Measurements from ENCODE around the gene HOXD8. TPM values are rescaled to one million over a fixed set of nuclear protein-coding genes. Genes with fewer than 3 reads are reported as not detected.

The HOXD8 gene
- polyA plus RNA-seq, 4 donors = 0.89 to 7.3 (median 3.6) TPM

DNA sequence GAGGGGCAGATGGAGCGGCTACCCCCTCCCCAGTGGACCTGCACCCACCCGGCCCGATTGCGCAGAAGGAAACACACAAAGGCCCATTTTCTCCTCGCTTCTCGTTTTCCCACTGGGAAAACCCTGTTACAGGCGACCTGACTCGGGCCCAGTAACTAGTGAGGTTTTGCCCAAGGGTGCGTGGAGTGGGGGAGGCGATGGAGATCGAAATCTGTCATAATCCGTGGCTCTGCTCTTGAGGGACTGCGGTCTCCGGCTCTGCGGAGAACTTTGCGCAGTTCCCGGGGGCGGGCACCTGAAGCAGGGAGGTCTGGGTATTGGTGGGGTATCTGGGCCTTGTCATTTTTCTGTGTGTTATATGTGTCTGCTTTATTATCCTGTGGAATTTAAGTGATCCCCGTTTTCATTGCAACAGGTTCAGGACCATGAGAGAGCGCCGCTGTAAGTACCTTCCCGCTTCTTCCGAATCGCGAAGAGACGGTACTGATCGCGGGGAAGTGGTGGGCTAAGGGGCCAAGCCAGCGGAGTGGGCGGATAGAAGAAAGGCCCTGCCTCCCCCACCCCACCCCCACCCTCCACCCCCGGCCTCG lies 17.8 kb downstream of the HOXD8 start:
- no peak overlapping the region for H3K27ac ChIP-seq (ENCODE audit: low read depth in 1 of 3, low read length in 2 of 3)
- DNase-seq = no peak
- FAIRE-seq = no peak

DNA sequence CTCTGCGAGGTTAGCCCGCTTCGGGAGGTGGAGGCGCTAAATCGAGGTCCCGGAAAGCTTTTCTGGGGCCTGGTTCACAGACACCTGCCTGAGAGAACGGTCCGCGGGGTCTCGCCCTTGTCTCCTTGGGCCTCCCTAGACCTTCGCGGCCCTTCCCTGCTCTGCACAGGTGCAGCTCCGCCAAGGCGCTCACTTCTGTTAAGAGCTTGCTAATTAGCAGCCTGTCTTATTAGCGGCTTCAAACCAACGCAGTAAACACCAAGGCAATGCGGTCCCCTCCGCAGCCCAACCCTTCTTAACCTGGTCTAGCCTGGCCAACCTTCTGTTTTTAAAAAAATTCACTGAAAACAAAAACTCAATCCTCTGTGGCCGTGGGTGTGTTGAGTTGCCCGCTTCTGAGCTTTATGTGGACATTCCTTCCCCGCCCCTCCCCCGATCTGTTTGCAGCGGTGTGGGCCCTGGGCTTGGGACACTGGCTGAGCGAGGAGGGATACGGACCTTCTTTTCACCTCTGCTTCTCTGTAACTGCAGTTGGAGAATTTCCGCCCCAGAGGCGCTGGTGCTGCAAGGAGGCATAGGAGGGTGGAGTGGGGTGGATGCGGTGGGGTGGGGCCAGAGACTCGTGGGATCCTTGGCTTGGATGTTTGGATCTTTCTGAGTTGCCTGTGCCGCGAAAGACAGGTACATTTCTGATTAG lies 18.4 kb downstream of the HOXD8 start:
- 13 to 26% (median 23%) methylated on average over 31 of the region's 31 CpGs for WGBS, 3 donors
- DNase-seq = no peak

More for the DNA sequence above, 17.8 kb downstream of the HOXD8 start:
- no peaks in the 10 kb centered on the region for H3K4me1 ChIP-seq (ENCODE audit: control insufficient read depth in 3 of 3, insufficient read depth in 2 of 3, low read depth in 1 of 3, low read length in 2 of 3)
- H3K36me3 ChIP-seq (ENCODE audit: control insufficient read depth in 3 of 3, insufficient read depth in 2 of 3, low read depth in 1 of 3, low read length in 3 of 3) = peaks cover 0 to 4% (median 0%) of the 10 kb centered on the region in 3 donors
- H3K9me3 ChIP-seq (ENCODE audit: control insufficient read depth in 2 of 2, insufficient read depth in 1 of 2, low read depth in 1 of 2, low read length in 1 of 2) = no peaks in the 10 kb centered on the region
- H3K27me3 ChIP-seq (ENCODE audit: control insufficient read depth in 3 of 3, insufficient read depth in 3 of 3, low read length in 3 of 3) = peaks cover 13 to 93% (median 65%) of the 10 kb centered on the region in 3 donors
- WGBS, 3 donors = 29 to 31% (median 31%) methylated on average over 32 of the region's 32 CpGs
- no peak overlapping the region for H3K4me3 ChIP-seq (ENCODE audit: low read depth in 1 of 3, low read length in 3 of 3)

DNA sequence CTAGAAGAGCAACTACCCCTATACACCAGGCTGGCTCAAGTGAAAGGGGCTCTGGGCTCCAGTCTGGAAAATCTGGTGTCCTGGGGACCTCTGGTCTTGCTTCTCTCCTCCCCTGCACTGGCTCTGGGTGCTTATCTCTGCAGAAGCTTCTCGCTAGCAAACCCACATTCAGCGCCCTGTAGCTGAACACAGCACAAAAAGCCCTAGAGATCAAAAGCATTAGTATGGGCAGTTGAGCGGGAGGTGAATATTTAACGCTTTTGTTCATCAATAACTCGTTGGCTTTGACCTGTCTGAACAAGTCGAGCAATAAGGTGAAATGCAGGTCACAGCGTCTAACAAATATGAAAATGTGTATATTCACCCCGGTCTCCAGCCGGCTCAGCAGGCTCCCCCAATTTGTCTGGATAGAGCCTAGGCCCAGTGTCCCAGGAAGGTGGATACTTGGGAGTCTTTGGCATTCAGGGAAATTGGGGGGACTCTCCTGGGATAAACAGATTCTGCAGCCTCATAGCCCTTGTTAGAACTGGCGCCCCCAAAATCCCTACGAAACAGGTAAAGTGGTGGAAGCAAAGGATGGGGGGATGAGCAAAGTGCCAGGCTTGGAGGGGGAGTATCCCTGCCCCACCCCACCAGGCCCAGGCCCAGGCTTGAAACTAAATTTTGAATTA lies 19.4 kb downstream of the HOXD8 start:
- Histone ChIP-seq H3K27ac (ENCODE audit: low read depth in 1 of 3, low read length in 2 of 3) (no peak overlapping the region), H3K4me3 (ENCODE audit: low read depth in 1 of 3, low read length in 3 of 3) (no peak overlapping the region), H3K36me3 (ENCODE audit: control insufficient read depth in 3 of 3, insufficient read depth in 2 of 3, low read depth in 1 of 3, low read length in 3 of 3) (peaks cover 0 to 6% (median 0%) of the 10 kb centered on the region in 3 donors), H3K27me3 (ENCODE audit: control insufficient read depth in 3 of 3, insufficient read depth in 3 of 3, low read length in 3 of 3) (peaks cover 13 to 93% (median 67%) of the 10 kb centered on the region in 3 donors), H3K9me3 (ENCODE audit: control insufficient read depth in 2 of 2, insufficient read depth in 1 of 2, low read depth in 1 of 2, low read length in 1 of 2) (no peaks in the 10 kb centered on the region), H3K4me1 (ENCODE audit: control insufficient read depth in 3 of 3, insufficient read depth in 2 of 3, low read depth in 1 of 3, low read length in 2 of 3) (no peaks in the 10 kb centered on the region)
- FAIRE-seq (no peak), DNase-seq (no peak)
- WGBS, 3 donors = 21 to 43% (median 28%) methylated on average over 11 of the region's 11 CpGs

More for the DNA sequence above, 18.4 kb downstream of the HOXD8 start:
- no peak for FAIRE-seq
- no peak overlapping the region for H3K27ac ChIP-seq (ENCODE audit: low read depth in 1 of 3, low read length in 2 of 3)
- H3K4me1 ChIP-seq (ENCODE audit: control insufficient read depth in 3 of 3, insufficient read depth in 2 of 3, low read depth in 1 of 3, low read length in 2 of 3) = no peaks in the 10 kb centered on the region
- H3K4me3 ChIP-seq (ENCODE audit: low read depth in 1 of 3, low read length in 3 of 3) = no peak overlapping the region
- H3K36me3 ChIP-seq (ENCODE audit: control insufficient read depth in 3 of 3, insufficient read depth in 2 of 3, low read depth in 1 of 3, low read length in 3 of 3) = peaks cover 0 to 6% (median 0%) of the 10 kb centered on the region in 3 donors
- peaks cover 13 to 93% (median 69%) of the 10 kb centered on the region in 3 donors for H3K27me3 ChIP-seq (ENCODE audit: control insufficient read depth in 3 of 3, insufficient read depth in 3 of 3, low read length in 3 of 3)
- no peaks in the 10 kb centered on the region for H3K9me3 ChIP-seq (ENCODE audit: control insufficient read depth in 2 of 2, insufficient read depth in 1 of 2, low read depth in 1 of 2, low read length in 1 of 2)

DNA sequence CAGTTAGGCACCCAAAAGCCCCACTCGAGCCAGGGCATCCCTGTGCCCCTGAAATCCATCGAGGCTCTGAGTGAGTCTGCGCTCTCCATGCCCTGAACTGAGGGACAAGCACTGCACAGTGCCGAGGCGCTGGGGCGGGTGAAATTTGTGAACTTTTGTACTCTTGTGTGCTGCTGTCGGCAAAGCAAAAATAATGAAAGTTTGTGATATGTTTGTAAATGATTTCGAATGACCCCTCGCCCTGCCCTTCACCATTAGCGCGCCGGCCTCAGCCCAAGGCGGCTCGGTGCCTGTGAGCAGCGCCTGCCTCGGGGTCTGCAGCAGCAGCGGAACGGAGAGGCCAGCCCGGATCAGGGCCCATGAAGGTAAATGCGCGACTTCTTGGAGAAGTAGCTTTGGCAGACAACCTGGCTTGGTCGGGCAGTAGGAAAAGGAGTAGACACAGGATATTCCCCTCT lies 20.0 kb downstream of the HOXD8 start:
- no peak for FAIRE-seq
- no peak overlapping the region for H3K4me3 ChIP-seq (ENCODE audit: low read depth in 1 of 3, low read length in 3 of 3)
- H3K4me1 ChIP-seq (ENCODE audit: control insufficient read depth in 3 of 3, insufficient read depth in 2 of 3, low read depth in 1 of 3, low read length in 2 of 3) = no peaks in the 10 kb centered on the region
- WGBS, 3 donors = 13 to 24% (median 17%) methylated on average over 22 of the region's 22 CpGs
- H3K36me3 ChIP-seq (ENCODE audit: control insufficient read depth in 3 of 3, insufficient read depth in 2 of 3, low read depth in 1 of 3, low read length in 3 of 3) = peaks cover 0 to 6% (median 0%) of the 10 kb centered on the region in 3 donors
- no peak for DNase-seq
- no peaks in the 10 kb centered on the region for H3K9me3 ChIP-seq (ENCODE audit: control insufficient read depth in 2 of 2, insufficient read depth in 1 of 2, low read depth in 1 of 2, low read length in 1 of 2)
- H3K27ac ChIP-seq (ENCODE audit: low read depth in 1 of 3, low read length in 2 of 3) = no peak overlapping the region
- H3K27me3 ChIP-seq (ENCODE audit: control insufficient read depth in 3 of 3, insufficient read depth in 3 of 3, low read length in 3 of 3) = peaks cover 13 to 95% (median 67%) of the 10 kb centered on the region in 3 donors

DNA sequence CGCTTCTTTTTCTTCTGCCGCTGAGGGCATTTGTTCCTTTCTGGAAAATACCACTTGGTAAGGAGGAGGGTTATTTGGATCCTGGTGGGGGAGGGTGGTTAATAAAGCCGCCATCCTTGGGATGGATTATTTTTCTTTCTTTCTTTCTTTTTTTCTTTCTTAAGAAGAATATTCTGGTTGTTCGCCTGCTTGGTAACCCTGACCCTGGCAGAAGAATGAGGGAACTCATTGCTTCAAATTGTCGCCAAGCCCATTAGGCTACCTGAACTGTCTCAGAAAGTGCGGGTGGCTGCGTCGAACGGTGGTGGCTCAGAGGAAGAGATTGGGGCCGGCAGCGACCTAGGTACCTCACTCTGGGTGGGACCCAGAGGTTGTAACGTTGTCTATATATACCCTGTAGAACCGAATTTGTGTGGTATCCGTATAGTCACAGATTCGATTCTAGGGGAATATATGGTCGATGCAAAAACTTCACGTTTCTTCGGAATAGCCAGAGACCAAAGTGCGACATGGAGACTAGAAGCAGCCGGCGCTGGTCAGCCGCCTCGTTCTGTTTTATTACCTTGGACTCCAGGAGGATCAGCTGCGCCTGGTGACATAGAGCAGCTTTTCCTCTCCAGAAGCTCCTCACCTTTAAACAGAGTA lies 20.6 kb downstream of the HOXD8 start:
- Histone ChIP-seq H3K36me3 (ENCODE audit: control insufficient read depth in 3 of 3, insufficient read depth in 2 of 3, low read depth in 1 of 3, low read length in 3 of 3) (peaks cover 0 to 6% (median 0%) of the 10 kb centered on the region in 3 donors), H3K27me3 (ENCODE audit: control insufficient read depth in 3 of 3, insufficient read depth in 3 of 3, low read length in 3 of 3) (peaks cover 13 to 96% (median 66%) of the 10 kb centered on the region in 3 donors), H3K4me3 (ENCODE audit: low read depth in 1 of 3, low read length in 3 of 3) (no peak overlapping the region), H3K4me1 (ENCODE audit: control insufficient read depth in 3 of 3, insufficient read depth in 2 of 3, low read depth in 1 of 3, low read length in 2 of 3) (no peaks in the 10 kb centered on the region), H3K9me3 (ENCODE audit: control insufficient read depth in 2 of 2, insufficient read depth in 1 of 2, low read depth in 1 of 2, low read length in 1 of 2) (no peaks in the 10 kb centered on the region), H3K27ac (ENCODE audit: low read depth in 1 of 3, low read length in 2 of 3) (no peak overlapping the region)
- 13 to 35% (median 19%) methylated on average over 24 of the region's 24 CpGs for WGBS, 3 donors
- no peak for FAIRE-seq
- no peak for DNase-seq

DNA sequence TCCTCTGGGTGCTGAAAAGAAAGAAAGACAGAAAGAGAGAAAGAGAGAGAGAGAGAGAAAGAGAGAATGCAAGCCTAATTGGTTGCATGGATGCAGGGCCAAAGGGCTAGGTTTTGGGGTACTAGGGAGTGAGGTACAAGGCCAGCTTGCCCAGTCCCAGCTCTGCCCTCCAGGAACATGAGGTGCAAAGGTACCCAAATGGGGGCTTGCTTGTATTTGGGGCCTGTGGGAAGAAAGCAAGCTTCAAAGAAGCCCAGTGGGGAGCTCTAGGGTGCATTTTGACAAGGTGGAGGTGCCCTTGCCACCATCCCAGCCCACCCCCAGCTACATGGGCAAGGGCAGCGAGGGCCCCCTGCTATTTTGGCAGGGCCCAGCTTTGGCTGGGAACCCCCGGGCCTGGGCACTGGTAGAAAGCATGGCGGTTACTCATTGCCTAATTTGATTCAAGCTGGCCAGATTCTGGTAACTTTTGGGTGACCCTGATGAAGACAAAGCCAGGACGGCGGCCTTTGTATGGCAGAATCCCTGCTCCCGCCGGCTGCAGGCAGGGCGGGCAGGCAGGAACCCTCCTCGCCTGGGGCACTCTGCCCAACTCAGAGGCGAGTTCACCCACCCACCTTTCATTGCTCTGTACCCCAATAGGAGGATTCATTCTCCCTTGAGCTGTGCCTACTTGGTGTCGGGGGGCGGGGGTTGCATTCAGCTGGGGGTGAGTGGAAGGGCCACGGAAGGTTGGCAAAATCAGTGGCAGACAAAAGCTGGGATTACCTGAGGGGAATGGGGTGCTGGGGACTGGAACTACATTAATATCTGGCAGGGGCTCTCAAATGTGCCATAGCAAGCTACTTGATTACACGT lies 21.3 kb downstream of the HOXD8 start:
- Histone ChIP-seq H3K27me3 (ENCODE audit: control insufficient read depth in 3 of 3, insufficient read depth in 3 of 3, low read length in 3 of 3) (peaks cover 13 to 95% (median 65%) of the 10 kb centered on the region in 3 donors), H3K36me3 (ENCODE audit: control insufficient read depth in 3 of 3, insufficient read depth in 2 of 3, low read depth in 1 of 3, low read length in 3 of 3) (peaks cover 0 to 6% (median 0%) of the 10 kb centered on the region in 3 donors), H3K27ac (ENCODE audit: low read depth in 1 of 3, low read length in 2 of 3) (no peak overlapping the region), H3K4me3 (ENCODE audit: low read depth in 1 of 3, low read length in 3 of 3) (no peak overlapping the region), H3K4me1 (ENCODE audit: control insufficient read depth in 3 of 3, insufficient read depth in 2 of 3, low read depth in 1 of 3, low read length in 2 of 3) (no peaks in the 10 kb centered on the region), H3K9me3 (ENCODE audit: control insufficient read depth in 2 of 2, insufficient read depth in 1 of 2, low read depth in 1 of 2, low read length in 1 of 2) (no peaks in the 10 kb centered on the region)
- no peak for FAIRE-seq
- DNase-seq = no peak
- 22 to 43% (median 23%) methylated on average over 14 of the region's 14 CpGs for WGBS, 3 donors

DNA sequence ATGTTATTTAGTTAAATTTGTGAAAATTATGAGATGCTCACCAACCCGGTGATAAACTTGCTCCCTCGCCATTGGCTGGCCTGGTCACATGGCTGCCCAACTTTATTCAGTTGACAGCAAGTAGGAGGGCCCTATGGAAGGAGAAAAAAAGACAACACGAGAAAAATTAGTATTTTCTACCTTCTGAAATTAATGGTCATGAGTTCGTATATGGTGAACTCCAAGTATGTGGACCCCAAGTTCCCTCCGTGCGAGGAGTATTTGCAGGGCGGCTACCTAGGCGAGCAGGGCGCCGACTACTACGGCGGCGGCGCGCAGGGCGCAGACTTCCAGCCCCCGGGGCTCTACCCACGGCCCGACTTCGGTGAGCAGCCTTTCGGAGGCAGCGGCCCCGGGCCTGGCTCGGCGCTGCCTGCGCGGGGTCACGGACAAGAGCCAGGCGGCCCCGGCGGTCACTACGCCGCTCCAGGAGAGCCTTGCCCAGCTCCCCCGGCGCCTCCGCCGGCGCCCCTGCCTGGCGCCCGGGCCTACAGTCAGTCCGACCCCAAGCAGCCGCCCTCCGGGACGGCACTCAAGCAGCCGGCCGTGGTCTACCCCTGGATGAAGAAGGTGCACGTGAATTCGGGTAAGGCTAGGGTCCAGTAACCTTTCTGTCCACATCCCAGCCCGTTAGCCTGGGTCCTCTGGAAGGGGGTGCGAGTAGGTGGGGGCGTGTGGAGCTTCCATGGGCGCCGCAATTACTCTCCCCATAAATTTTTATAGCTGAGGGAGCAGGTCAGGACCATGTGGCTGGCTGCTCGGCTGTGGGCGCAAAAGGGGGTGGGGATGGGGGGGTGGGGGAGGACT lies 22.2 kb downstream of the HOXD8 start, which contains the start of gene HOXD4:
Gene HOXD4, plus strand, starts transcription at position 109 of the 846 bp plus-strand sequence. Its CDS starts 84 bp downstream, at position 193.
- FAIRE-seq (no peak), DNase-seq (no peak)
- H3K27me3 ChIP-seq (ENCODE audit: control insufficient read depth in 3 of 3, insufficient read depth in 3 of 3, low read length in 3 of 3) = peaks cover 13 to 94% (median 65%) of the 10 kb centered on the region in 3 donors
- peaks cover 0 to 6% (median 0%) of the 10 kb centered on the region in 3 donors for H3K36me3 ChIP-seq (ENCODE audit: control insufficient read depth in 3 of 3, insufficient read depth in 2 of 3, low read depth in 1 of 3, low read length in 3 of 3)
- 14 to 16% (median 16%) methylated on average over 55 of the region's 55 CpGs for WGBS, 3 donors
- H3K4me1 ChIP-seq (ENCODE audit: control insufficient read depth in 3 of 3, insufficient read depth in 2 of 3, low read depth in 1 of 3, low read length in 2 of 3) = no peaks in the 10 kb centered on the region
- H3K27ac ChIP-seq (ENCODE audit: low read depth in 1 of 3, low read length in 2 of 3) = no peak within 1 kb of the TSS
- H3K9me3 ChIP-seq (ENCODE audit: control insufficient read depth in 2 of 2, insufficient read depth in 1 of 2, low read depth in 1 of 2, low read length in 1 of 2) = no peaks in the 10 kb centered on the region
- H3K4me3 ChIP-seq (ENCODE audit: low read depth in 1 of 3, low read length in 3 of 3) = no peak within 1 kb of the TSS

All from small intestine (tissue), 7 donors.